Fibroblast of lung (primary cell): Measurements from ENCODE around the gene CDIP1. TPM values are rescaled to one million over a fixed set of nuclear protein-coding genes. Genes with fewer than 3 reads are reported as not detected.

Source experiments
- DNase-seq, 2 donors: peaks; one replicate each; pipeline versions ENCODE4 v3.0.0 to v3.0.0-alpha.2; 2010; ENCODE audit warnings: low read depth in 2 of 2
- H2AFZ ChIP-seq: 2 replicates; pipeline ENCODE4 v1.5.1; 2012; ENCODE audit warnings: low read length, control low read depth, inconsistent platforms
- H3K27ac ChIP-seq: 2 replicates; pipeline ENCODE4 v1.5.1; 2011; ENCODE audit warnings: low read length, control low read depth; ENCODE audit not compliant: insufficient read depth
- H3K27me3 ChIP-seq: 2 replicates; pipeline ENCODE4 v1.5.1; 2011; ENCODE audit warnings: mild to moderate bottlenecking, low read length; ENCODE audit not compliant: control insufficient read depth, insufficient read depth
- H3K36me3 ChIP-seq: 2 replicates; pipeline ENCODE4 v1.5.1; 2011; ENCODE audit warnings: low read length; ENCODE audit not compliant: control insufficient read depth, insufficient read depth
- H3K4me1 ChIP-seq: 2 replicates; pipeline ENCODE4 v1.5.1; 2011; ENCODE audit warnings: low read length; ENCODE audit not compliant: control insufficient read depth, insufficient read depth; ENCODE audit errors: extremely low read depth
- H3K4me2 ChIP-seq: 2 replicates; pipeline ENCODE4 v1.5.1; 2011; ENCODE audit warnings: low read length, control low read depth; ENCODE audit not compliant: insufficient read depth; ENCODE audit errors: extremely low read depth
- H3K4me3 ChIP-seq, 4 experiments: fragments of 200-600 bp in 1 of 4; sonication (generic) in 1 of 4; replicated peaks in 1 of 4; 2 replicates each; pipeline ENCODE4 v1.5.1; 2011 to 2016; ENCODE audit warnings: low read length in 4 of 4, low read depth in 3 of 4, mild to moderate bottlenecking in 3 of 4, control low read depth in 2 of 4, inconsistent platforms in 1 of 4, mixed read lengths in 1 of 4; ENCODE audit not compliant: insufficient read depth in 1 of 4; ENCODE audit errors: control extremely low read depth in 1 of 4
- H3K79me2 ChIP-seq: 2 replicates; pipeline ENCODE4 v1.5.1; 2012; ENCODE audit warnings: mild to moderate bottlenecking, low read length, inconsistent platforms; ENCODE audit not compliant: control insufficient read depth, insufficient read depth
- H3K9ac ChIP-seq: 2 replicates; pipeline ENCODE4 v1.5.1; 2011; ENCODE audit warnings: mild to moderate bottlenecking, low read length, control low read depth; ENCODE audit not compliant: insufficient read depth
- H3K9me3 ChIP-seq: 2 replicates; pipeline ENCODE4 v1.5.1; 2012; ENCODE audit warnings: low read depth, low read length; ENCODE audit not compliant: control insufficient read depth, insufficient read depth
- H4K20me1 ChIP-seq: 2 replicates; pipeline ENCODE4 v1.5.1; 2011; ENCODE audit warnings: low read length; ENCODE audit not compliant: control insufficient read depth, insufficient read depth; ENCODE audit errors: extremely low read depth
- EZH2 ChIP-seq: IDR thresholded peaks from 2 replicates; pipeline ENCODE4 v1.5.1; 2012; ENCODE audit warnings: low read length, control low read depth, mild to moderate bottlenecking; ENCODE audit errors: missing control alignments
- polyA plus RNA-seq, 2 donors: library from polyadenylated mRNA; depleted of rRNA in 1 of 2; stranded (reverse) in 1 of 2; unstranded in 1 of 2; fragments of >200 nt; gene quantifications; 2 replicates each; pipeline ENCODE4 v1.2.1, GENCODE V29; 2011 to 2012; ENCODE audit warnings: missing spikeins in 1 of 2
- total RNA-seq: library from RNA; depleted of rRNA; stranded (reverse); fragments of >200 nt; gene quantifications from 2 replicates; pipeline ENCODE4 v1.2.1, GENCODE V29; 2014
- TF ChIP-seq, protein P1 (sequence below), 2 donors: IDR thresholded peaks in 1 of 2; conservative IDR thresholded peaks in 1 of 2; 1 replicate in 1 of 2; 2 replicates in 1 of 2; pipeline ENCODE4 v1.5.1; 2011 to 2012; ENCODE audit warnings: low read length in 2 of 2, control low read depth in 1 of 2, inconsistent platforms in 1 of 2, low read depth in 1 of 2, mild to moderate bottlenecking in 1 of 2

The CDIP1 gene
- total and polyA plus RNA-seq, 2 donors (not counting 1 experiment from before 2014, with no cell fraction given) = 6.3 to 12.2 TPM

DNA sequence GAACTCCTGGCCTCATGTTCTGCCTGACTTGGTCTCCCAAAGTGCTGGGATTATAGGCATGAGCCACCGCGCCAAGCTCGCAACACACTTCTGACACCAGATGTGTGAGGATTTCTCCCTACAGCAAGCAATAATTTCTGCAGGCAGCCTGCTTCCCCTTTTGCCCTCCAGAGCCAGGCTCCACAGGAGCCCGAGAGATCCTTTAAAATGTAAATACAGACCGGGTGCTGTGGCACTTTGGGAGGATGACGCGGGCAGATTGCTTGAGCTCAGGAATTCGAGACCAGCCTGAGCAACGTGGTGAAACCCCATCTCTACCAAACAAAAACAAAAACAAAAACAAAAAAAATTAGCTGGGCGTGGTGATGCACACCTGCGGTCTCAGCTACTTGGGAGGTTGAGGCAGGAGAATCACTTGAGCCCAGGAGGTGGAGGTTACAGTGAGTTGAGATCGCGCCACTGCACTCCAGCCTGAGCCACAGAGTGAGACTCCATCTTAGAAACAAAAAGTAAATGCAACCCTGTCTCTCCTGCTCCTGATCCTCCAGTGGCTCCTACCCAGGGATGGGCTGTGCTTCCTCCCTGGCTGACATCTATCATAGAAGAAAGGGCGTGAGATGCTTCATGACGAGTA, 32.2 kb upstream of the CDIP1 start:
- Histone ChIP-seq H3K27me3 (no peaks in the 10 kb centered on the region), H3K27ac (no peak overlapping the region), H2AFZ (no peak overlapping the region), H3K9me3 (no peaks in the 10 kb centered on the region), H3K36me3 (no peaks in the 10 kb centered on the region), H3K4me3 (no peak overlapping the region), H3K4me2 (no peak overlapping the region), H3K79me2 (no peaks in the 10 kb centered on the region), H3K9ac (no peak overlapping the region), H4K20me1 (no peaks in the 10 kb centered on the region), H3K4me1 (no peaks in the 10 kb centered on the region)
- TF ChIP-seq, protein P1, sequence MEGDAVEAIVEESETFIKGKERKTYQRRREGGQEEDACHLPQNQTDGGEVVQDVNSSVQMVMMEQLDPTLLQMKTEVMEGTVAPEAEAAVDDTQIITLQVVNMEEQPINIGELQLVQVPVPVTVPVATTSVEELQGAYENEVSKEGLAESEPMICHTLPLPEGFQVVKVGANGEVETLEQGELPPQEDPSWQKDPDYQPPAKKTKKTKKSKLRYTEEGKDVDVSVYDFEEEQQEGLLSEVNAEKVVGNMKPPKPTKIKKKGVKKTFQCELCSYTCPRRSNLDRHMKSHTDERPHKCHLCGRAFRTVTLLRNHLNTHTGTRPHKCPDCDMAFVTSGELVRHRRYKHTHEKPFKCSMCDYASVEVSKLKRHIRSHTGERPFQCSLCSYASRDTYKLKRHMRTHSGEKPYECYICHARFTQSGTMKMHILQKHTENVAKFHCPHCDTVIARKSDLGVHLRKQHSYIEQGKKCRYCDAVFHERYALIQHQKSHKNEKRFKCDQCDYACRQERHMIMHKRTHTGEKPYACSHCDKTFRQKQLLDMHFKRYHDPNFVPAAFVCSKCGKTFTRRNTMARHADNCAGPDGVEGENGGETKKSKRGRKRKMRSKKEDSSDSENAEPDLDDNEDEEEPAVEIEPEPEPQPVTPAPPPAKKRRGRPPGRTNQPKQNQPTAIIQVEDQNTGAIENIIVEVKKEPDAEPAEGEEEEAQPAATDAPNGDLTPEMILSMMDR (conservative IDR thresholded peaks at IDR 0.05 in 1 of 2, IDR thresholded peaks at IDR 0.05 in 1 of 2; ENCODE audit: low read depth in 1 of 2, low read length in 2 of 2) = no peak
- TF ChIP-seq EZH2 = no peak
- no peak for DNase-seq

DNA sequence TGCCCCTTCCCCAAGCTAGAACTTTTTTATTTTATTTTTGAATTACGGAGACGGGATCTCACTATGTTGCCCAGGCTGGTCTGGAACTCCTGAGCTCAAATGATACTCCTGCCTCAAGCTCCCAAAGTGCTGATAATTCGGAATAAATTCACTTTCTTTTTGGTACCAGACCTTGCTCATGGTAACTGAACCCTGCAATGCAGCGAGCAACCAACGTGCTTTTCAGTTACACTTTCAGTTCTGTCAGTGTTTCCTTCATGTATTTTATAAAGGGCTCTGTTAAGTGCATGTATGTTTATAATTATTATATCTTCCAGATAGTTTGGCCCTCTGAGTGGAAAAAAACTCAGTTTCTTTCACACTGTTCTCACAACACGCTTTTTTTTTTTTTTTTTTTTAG, 31.5 kb upstream of the CDIP1 start:
- no peaks in the 10 kb centered on the region for H3K27me3 ChIP-seq
- H3K4me1 ChIP-seq = no peaks in the 10 kb centered on the region
- TF ChIP-seq, protein P1 (conservative IDR thresholded peaks at IDR 0.05 in 1 of 2, IDR thresholded peaks at IDR 0.05 in 1 of 2; ENCODE audit: low read depth in 1 of 2, low read length in 2 of 2) = no peak
- TF ChIP-seq EZH2 = no peak
- no peak overlapping the region for H3K9ac ChIP-seq
- no peaks in the 10 kb centered on the region for H3K79me2 ChIP-seq
- no peak overlapping the region for H3K4me3 ChIP-seq
- H3K27ac ChIP-seq = no peak overlapping the region
- no peak overlapping the region for H3K4me2 ChIP-seq
- H4K20me1 ChIP-seq = no peaks in the 10 kb centered on the region
- no peak for DNase-seq
- H3K36me3 ChIP-seq = no peaks in the 10 kb centered on the region
- no peak overlapping the region for H2AFZ ChIP-seq
- no peaks in the 10 kb centered on the region for H3K9me3 ChIP-seq

DNA sequence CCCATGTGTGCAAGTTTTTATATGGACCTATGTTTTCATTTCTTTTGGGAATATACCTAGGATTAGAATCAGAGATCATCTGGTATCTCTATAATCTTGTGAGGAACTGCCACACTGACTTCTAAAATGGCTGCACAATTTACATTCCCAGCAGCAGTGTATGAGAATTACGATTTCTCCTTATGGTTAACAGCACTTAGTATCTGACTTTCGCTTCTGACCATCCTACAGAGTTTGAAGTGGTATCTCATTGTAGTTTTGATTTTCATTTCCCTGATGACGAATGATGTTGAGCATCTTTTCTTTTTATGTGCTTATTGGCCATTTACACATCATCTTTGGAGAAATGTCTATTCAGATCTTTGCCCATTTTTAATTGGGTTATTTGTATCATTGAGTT, 27.6 kb upstream of the CDIP1 start:
- H3K9me3 ChIP-seq = no peaks in the 10 kb centered on the region
- DNase-seq = no peak

More for the DNA sequence above, 27.6 kb upstream of the CDIP1 start:
- no peaks in the 10 kb centered on the region for H3K36me3 ChIP-seq
- H4K20me1 ChIP-seq = no peaks in the 10 kb centered on the region
- H3K4me1 ChIP-seq = no peaks in the 10 kb centered on the region
- no peak overlapping the region for H3K9ac ChIP-seq
- H3K27ac ChIP-seq = no peak overlapping the region
- no peak overlapping the region for H2AFZ ChIP-seq
- H3K4me2 ChIP-seq = no peak overlapping the region
- H3K4me3 ChIP-seq = no peak overlapping the region
- H3K79me2 ChIP-seq = no peaks in the 10 kb centered on the region
- peaks cover 10% of the 10 kb centered on the region for H3K27me3 ChIP-seq
- TF ChIP-seq EZH2 = no peak
- TF ChIP-seq, protein P1 (conservative IDR thresholded peaks at IDR 0.05 in 1 of 2, IDR thresholded peaks at IDR 0.05 in 1 of 2; ENCODE audit: low read depth in 1 of 2, low read length in 2 of 2) = no peak
